GM12874 (cell line): ENCODE results near the gene CCDC93.

Experiments
- TF ChIP-seq, protein P1 (sequence below): IDR thresholded peaks from 2 replicates; pipeline ENCODE4 v1.5.1; 2011; ENCODE audit warnings: low read depth, mild to moderate bottlenecking, control low read depth, low read length, moderate library complexity; ENCODE audit not compliant: insufficient read depth

Gene CCDC93

DNA sequence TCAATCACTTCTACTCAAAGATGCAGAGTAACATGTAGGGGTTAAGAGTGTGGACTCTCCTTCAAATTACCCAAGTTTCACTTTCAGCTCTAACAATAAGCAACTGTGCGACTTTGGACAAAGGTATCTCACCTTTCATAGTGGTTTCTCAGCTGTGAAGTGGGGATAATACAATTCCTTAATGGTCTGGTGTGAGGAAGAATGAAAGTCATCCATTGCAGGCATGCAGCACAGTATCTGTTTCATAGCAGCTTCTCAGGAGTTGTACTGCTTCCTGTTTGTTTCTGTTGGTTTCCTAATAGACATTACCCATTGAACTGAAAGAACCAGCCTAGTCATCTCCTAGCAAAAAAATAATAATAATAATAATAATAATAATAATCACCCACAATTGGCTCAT, 125.0 kb downstream of the CCDC93 start:
- TF ChIP-seq, protein P1, sequence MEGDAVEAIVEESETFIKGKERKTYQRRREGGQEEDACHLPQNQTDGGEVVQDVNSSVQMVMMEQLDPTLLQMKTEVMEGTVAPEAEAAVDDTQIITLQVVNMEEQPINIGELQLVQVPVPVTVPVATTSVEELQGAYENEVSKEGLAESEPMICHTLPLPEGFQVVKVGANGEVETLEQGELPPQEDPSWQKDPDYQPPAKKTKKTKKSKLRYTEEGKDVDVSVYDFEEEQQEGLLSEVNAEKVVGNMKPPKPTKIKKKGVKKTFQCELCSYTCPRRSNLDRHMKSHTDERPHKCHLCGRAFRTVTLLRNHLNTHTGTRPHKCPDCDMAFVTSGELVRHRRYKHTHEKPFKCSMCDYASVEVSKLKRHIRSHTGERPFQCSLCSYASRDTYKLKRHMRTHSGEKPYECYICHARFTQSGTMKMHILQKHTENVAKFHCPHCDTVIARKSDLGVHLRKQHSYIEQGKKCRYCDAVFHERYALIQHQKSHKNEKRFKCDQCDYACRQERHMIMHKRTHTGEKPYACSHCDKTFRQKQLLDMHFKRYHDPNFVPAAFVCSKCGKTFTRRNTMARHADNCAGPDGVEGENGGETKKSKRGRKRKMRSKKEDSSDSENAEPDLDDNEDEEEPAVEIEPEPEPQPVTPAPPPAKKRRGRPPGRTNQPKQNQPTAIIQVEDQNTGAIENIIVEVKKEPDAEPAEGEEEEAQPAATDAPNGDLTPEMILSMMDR, result no peak

DNA sequence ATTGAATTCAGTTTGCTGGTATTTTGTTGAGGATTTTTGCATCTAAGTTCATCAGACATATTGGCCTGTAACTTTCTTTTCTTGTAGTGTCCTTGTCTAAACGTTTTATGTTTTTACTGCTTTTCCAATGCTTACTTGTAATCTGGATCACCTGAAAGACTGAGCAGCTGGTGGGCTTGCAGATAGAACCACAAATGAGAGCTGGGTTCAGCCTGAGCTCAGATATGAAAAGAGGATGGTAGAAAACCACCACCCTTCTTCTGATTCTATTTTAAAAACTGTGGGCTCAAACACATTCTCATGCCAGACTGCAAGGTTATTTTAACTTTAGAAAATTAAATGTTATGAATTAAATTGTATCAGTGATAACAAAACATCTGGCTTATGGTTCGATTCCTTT, 128.6 kb downstream of the CCDC93 start:
- TF ChIP-seq, protein P1, result no peak

DNA sequence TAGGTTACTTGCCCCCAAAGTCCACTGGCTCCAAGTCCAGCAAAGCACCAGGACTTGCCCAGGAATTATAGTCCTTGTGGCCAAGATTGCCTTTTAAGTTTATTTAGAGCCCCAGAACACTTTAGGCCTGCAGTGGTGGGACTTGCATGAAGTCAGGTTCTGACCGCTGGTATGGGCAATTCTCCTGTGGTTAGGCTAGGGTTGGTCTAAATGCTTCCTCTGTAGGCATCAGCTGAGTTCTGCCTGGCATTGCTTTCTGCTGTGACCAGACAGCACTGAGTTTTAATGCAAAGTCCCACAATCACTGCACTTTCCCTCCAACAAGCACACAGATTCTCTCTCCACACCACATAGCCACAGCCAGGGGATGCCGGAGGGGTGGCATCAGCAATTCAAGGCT, 134.9 kb downstream of the CCDC93 start:
- TF ChIP-seq, protein P1, result no peak

DNA sequence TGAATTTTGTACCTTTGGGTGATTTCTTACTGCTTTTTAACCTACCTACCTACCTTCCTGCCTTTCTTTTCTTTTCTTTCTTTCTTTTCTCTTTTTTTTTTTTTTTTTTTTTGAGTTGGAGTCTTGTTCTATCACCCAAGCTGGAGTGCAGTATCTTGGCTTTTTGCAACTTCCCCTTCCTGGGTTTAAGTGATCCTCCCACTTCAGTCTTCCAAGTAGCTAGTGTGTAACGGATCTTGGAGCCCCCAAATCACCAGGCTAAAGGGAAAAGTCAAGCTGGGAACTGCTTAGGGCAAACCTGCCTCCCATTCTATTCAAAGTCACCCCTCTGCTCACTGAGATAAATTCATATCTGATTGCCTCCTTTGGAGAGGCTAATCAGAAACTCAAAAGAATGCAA, 138.1 kb downstream of the CCDC93 start:
- TF ChIP-seq, protein P1, result no peak
